ENCODE data around the gene GDPD4. TPM values are rescaled to one million over a fixed set of nuclear protein-coding genes. Genes with fewer than 3 reads are reported as not detected.

GDPD4 gene
- total and polyA plus RNA-seq, 10 donors: 0.07 to 1.6 (median 0.22) TPM; not detected in 6

DNA sequence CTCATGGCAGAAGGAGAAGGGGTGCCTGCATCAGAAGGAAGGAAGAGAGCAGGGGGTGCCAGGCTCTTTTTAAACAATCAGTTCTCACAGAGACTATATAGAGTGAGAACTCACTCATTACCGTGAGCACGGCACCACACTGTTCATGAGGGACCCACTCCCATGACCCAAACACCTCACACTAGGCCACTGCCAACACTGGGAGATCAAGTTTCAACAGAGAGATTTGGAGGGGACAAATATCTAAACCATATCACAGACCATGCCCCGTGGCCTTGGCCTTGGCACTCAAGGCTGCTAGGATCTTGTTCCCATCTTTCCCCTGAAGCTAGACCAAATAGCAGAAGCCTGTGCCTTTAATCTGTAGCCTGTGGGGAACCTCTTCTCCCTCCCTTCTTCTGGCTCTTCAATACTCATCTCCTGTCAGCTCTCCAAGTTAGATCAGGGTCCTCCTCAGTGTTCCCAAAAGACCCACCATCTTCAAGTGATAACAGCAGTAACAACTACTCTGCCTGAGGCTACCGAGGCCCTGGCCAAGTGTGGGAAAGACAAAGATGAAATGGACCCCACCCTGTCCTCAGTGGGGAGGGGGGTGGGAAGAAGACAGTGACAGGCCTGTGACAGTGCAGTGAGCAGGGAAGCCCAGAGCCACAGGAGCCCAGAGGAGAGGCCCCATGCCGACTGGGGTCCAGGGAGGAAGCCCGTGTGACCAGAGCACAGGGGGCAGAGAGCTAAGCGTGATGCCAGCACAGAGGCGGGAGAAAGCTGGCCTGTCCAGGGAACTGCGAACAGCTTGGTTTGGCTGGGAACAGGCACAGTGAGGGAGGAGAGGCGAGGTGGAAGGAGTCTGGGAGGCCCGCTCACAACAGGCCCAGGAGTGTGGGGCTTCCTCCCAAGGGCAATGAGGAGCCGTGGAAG lies 100.9 kb downstream of the GDPD4 start:
- Histone ChIP-seq H3K36me3 (peaks cover 0 to 84% (median 4%) of the 10 kb centered on the region in 6 donors), H3K9me3 (no peaks in the 10 kb centered on the region), H3K4me1 (no peaks in the 10 kb centered on the region), H3K27me3 (replicated peaks in 1 of 7) (no peaks in the 10 kb centered on the region), H3K4me3 (no peak overlapping the region), H3K27ac (no peak overlapping the region)
- peak; percentile 56 for DNase-seq
- intact Hi-C loops (cut with DNase I; ENCODE audit: low total_unique reads): no loop called here
- TF ChIP-seq POLR2AphosphoS5 (IDR thresholded peaks at IDR 0.05) (no peak), POLR2A (IDR thresholded peaks at IDR 0.05) (no peak), CTCF (IDR thresholded peaks at IDR 0.05 in 8 of 11, conservative IDR thresholded peaks at IDR 0.05 in 3 of 11) (no peak)
- 80 to 93% (median 87%) methylated on average over 10 to 12 of the region's 12 CpGs for WGBS, 5 donors

DNA sequence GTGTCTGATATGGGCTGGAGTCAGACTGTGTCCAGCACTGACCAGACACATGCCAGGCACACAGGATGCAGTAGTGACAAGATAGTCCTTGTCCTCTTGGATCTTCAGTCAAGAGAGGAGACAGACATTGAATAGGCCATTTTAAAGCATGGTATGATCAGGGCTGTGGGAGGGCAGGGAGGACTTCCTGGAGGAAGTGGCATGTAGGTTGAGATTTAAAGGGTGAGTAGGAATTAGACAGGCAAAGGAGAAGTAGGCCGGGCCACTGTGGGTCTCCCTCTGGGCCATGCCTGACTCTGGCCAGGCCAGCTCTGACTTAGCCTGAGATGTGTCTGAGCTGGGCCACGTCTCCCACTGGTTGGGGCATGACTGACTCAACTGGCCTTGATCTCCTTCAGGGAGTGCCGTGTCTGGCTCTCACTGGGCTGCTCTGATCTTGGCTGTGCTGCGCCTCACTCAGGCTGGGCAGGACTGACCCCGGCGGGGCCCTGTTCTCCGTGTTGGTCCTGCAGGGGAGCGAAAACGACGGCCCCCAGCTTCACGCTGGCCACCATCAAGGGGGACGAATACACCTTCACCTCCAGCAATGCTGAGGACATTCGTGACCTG lies 102.2 kb downstream of the GDPD4 start:
- intact Hi-C loops (cut with DNase I; ENCODE audit: low total_unique reads): loop anchor here (10.0 kb wide), 1 partner anchor 346 kb away; no protein-coding TSS in a partner anchor
- H3K27ac ChIP-seq: no peak overlapping the region
- H3K27me3 ChIP-seq (replicated peaks in 1 of 7): no peaks in the 10 kb centered on the region
- peak; percentile 65 for DNase-seq
- H3K4me1 ChIP-seq: no peaks in the 10 kb centered on the region
- TF ChIP-seq CTCF (IDR thresholded peaks at IDR 0.05 in 8 of 11, conservative IDR thresholded peaks at IDR 0.05 in 3 of 11) (no peak), POLR2AphosphoS5 (IDR thresholded peaks at IDR 0.05) (no peak), POLR2A (IDR thresholded peaks at IDR 0.05) (no peak)
- no peak overlapping the region for H3K4me3 ChIP-seq
- H3K9me3 ChIP-seq: no peaks in the 10 kb centered on the region
- peaks cover 0 to 84% (median 5%) of the 10 kb centered on the region in 6 donors for H3K36me3 ChIP-seq
- WGBS, 5 donors: 85 to 99% (median 92%) methylated on average over 4 to 13 of the region's 13 CpGs

DNA sequence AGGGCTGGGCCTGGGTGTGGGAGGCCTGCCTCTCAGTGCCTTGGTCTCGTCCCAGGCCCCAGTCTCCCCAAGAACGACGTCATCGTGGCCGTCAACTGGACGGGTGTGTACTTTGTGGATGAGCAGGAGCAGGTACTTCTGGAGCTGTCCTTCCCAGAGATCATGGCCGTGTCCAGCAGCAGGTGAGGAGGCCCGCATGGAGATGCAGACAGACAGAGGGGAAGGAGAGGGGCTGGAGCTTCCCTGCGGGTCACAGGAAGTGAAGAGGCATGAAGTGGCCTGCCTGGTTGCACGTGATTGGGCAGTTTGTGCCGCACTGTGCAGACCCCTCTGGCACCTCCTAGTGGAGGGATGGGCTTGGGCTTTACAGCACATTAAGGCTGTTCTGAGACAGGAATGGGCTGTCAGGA lies 103.0 kb downstream of the GDPD4 start:
- H3K4me1 ChIP-seq: no peaks in the 10 kb centered on the region
- H3K36me3 ChIP-seq: peaks cover 0 to 84% (median 8%) of the 10 kb centered on the region in 6 donors
- H3K27ac ChIP-seq: no peak overlapping the region
- intact Hi-C loops (cut with DNase I; ENCODE audit: low total_unique reads): loop anchor here (10.0 kb wide), 1 partner anchor 346 kb away; no protein-coding TSS in a partner anchor
- DNase-seq: peak; percentile 62
- 76 to 84% (median 80%) methylated on average over 10 to 11 of the region's 11 CpGs for WGBS, 5 donors
- no peaks in the 10 kb centered on the region for H3K27me3 ChIP-seq (replicated peaks in 1 of 7)
- no peak overlapping the region for H3K4me3 ChIP-seq
- TF ChIP-seq POLR2A (IDR thresholded peaks at IDR 0.05) (no peak), CTCF (IDR thresholded peaks at IDR 0.05 in 8 of 11, conservative IDR thresholded peaks at IDR 0.05 in 3 of 11) (peak in 1 of 11 experiments; percentile 15), POLR2AphosphoS5 (IDR thresholded peaks at IDR 0.05) (peak in 1 of 3 donors; percentile 20)
- H3K9me3 ChIP-seq: no peaks in the 10 kb centered on the region

All from spleen (tissue), 11 donors.